CD4-positive, alpha-beta T cell treated with Interleukin-21 for 1 hour (primary cell): ENCODE results near the gene TAF4.

Source experiments
- DNase-seq: peaks from one replicate; pipeline ENCODE4 v3.0.0-alpha.2; 2020

Gene TAF4

DNA sequence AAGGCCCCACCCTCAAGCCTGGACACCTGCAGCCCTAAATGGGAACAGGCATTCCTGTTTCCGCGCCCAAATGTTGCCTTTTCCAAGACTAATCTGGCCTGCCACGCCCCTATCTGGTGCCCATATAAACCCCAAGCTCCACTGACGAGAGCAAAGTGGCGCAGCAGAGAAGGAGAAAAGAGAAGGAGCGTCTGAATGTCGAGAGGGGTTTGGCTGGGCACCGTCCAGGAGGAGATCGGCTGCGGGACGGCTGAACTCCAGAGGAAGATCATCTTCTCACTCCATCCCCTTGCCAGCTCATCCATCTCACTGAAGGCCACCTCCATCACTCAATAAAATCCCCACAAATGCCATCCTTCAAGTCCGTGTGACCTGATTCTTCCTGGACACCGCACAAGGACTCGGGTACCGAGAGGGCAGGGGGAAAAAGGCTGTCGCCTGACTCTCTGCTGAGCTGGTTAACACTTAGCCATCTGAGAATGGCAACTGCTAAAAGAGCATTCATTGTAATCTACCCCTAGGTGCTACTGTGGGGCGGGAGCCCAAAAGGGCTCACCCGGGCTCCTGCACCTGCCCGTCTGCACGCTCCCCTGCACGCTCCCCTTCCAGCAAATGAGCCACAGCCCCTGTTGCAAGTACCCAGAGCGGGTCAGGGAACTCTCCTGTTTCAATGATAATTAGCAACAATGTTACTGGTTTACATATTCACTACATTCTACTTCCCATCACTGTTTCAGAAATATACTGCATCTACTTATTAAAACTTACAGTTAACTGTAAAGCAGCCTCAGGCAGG is 23.5 kb downstream of the TAF4 start:
- DNase-seq = no peak

DNA sequence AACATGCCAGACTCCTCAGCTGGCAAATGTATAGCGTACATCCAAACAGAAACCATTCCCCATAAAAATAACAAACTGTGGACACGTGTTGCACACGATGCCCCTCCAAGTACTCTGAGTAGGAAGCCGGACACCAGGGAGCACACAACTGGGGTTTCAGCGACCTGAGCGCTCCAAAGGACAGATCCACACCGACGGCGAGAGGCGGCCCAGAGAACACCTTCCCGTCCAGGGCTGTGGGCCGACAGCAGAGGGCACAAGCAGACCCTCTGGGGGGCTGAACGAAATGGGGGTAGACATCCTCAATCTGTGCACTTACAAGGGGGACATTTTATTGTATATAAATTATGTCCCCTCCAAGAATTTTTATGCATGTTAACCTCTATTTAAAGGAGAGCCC is 24.7 kb downstream of the TAF4 start:
- no peak for DNase-seq

DNA sequence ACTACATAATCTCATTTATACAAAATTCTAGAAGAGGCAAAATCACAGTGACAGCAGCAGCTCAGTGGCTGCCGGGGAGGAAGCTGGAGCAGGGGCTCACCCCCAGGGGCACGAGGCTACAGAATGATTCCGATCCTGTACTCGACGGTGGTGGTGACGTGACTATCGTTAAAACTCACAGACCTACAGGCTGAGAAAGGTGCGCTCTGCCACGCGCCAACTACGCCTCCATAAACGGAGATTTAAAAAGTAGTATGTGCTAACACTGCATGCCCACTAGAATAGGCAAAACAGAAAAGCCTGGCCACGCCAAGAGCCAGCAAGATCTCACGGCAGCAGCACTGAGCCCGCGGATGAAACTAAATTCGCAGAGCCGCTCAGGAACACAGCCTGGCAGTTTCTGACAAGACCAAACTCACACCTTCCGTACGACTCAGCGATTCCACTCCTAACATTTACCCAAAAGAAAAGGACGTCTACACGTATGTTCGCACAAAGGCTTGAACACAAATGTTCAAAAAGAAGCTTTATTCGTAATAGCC is 25.2 kb downstream of the TAF4 start:
- no peak for DNase-seq

GRCh38 chr20:62039738-62040137 is 25.9 kb downstream of the TAF4 start:
- DNase-seq = no peak

DNA sequence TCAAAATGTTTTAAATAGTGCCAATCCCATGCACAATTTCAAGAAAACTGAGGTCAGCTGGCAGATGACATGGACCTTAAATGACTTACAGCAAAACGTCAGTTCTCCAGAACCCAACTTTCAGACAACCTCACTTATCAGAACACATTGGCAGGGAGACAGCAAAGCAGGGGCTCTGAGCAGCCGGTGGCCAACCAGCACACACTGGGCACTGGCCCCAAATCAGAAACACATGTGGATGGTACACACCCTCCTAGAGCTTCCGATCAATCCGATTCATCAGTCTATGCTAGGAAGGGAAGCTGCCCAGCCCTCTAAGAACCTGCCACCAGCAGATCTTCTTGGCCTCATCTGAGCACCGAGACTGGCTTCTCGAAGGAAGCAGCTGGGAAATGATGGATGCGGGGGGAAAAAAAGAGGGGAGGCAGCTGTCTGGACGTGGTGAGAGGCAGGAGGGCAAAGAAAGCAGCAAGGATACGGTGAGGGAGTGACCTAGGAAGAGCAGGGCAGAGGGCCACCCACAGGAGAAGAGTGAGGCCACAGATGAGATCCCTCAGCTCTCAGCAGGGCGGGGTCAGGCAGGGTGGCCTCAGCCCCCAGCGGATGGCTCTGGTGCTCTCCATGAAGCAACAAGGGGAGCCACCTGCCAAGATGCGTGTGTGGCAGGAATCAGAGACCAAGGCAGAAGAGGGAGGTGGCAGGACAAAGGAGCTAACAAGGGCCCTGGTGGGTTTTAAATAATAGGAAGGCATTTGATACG is 32.9 kb downstream of the TAF4 start:
- no peak for DNase-seq

GRCh38 chr20:62031462-62032092 is 34.1 kb downstream of the TAF4 start:
- DNase-seq = no peak

DNA sequence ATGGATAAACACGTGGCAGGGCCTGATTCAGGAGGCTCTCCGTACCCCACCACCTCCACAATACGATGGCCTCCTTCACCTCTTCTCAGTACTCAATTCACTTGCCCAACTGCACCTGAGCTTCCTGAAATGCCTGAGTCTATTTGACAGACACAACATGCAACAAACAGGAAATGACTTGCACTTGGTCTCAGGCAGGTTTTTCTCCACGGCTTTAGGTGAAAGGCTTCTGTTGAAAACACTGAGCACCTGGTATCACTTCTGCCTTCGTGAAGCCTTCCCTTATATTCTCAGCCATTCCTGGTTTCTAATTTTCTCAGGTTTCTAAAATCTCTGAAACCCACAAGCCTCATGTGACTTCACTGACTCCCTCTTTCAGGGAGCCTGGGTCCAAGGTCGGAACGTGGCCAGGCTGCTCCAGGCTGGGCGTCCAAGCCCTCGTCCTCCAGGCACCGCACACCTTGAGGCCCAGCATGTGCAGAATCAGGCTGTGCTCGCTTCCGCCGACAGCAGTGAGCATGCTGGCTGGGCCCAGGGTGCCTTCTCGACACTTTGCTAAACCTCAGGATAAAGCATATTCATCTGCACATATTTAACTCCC is 34.7 kb downstream of the TAF4 start:
- peak; percentile 35 for DNase-seq

DNA sequence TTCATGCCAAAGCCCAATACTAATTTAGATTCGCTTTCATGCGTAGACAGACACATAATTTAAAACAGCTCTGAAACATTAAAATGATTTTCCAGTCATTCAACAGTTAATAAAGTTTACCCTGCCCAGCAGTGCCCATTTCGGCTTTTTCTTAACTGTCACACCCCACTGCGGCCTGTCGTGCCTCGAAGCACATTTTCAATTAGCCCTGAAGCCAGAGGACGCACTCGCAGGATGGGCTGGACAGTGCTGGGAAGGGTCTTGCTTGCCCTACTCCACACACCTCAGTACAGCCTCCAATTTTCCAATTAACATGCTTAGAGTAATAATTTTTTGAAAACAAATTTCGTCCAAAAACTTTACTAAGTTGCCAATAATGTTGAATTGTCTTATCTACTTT is 35.3 kb downstream of the TAF4 start:
- no peak for DNase-seq

- DNase-seq = no peak
Measured at GRCh38 chr20:62029949-62030348, 35.7 kb downstream of the TAF4 start.

GRCh38 chr20:62029296-62029695 is 36.4 kb downstream of the TAF4 start:
- DNase-seq = no peak

DNA sequence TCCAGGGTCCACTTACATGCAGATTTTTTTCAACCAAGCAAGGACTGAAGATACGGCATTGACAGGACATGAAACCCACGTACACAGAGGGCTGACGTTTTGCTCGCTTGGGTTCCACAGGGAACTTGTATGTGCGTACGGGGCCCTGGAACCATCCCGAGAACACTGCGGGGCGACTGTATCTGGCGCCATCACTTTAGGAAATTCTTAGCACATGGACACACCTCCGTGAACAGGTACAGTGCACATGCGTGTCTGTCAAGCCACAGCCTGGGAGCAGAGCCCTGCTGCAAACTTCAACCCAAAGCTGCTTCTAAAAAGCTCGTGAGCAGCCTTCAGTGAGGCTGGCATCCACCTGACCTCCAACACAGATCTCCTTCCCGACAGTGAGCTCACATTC is 37.3 kb downstream of the TAF4 start:
- no peak for DNase-seq

DNA sequence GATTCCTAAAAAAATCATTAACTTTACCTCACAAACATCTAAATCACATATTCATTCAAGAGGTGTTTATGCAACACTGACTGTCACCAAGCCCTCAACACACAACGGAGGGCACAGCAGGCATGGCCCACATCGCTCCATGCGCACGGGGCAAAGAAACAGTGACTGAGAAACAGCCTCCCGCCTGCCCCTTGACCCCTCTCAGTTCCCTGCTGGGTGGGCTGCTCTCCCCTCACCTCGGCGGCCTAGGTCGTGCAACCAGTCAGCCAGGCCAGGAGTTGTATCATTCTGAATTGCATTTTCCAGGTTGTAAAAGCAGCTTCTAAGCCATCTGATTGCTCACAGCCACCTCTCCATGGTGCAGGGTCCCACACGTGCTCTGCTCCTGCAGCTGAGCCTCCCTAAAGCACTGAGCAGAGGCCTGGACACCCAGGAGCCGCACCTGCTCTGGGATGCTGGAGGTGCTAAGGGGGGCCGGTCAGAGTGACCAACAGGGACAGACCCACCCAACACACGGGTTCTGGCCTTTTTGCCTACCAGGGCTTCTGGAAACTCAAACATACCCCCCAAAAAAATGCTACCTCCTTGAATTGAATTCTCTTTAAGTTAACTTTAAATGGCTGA is 37.9 kb downstream of the TAF4 start:
- no peak for DNase-seq

GRCh38 chr20:62027116-62027515 is 38.6 kb downstream of the TAF4 start:
- no peak for DNase-seq

DNA sequence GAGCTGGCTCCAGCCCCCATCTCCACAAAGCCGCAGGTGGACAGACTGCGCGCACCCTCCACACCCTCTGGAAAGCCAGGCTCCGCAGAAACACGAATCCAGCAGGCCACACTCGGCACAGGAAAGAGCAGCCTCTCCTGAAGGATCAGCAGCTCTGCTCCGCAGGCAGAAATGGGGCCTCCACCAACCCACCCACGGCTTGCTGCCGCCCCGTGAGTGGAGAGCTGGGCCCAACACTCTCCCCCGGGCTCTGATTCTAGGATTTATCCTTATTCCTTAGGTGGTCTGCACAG is 39.2 kb downstream of the TAF4 start:
- no peak for DNase-seq

GRCh38 chr20:62025832-62026563 is 39.7 kb downstream of the TAF4 start:
- DNase-seq = no peak

DNA sequence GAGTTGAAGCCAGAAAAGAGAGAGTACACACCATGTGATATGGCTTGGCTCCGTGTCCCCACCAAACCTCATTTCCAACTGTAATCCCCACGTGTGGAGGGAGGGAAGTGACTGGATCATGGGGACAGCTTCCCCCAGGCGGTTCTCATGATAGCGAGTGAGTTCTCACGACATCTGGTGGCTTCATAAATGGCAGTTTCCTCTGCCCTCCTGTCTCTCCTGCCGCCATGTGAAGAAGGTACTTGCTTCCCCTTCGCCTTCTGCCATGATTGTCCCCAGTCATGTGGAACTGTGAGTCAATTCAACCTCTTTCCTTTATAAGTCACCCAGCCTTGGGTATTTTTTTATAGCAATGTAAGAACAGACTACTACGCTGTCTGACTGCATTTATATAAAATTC is 40.3 kb downstream of the TAF4 start:
- no peak for DNase-seq

DNA sequence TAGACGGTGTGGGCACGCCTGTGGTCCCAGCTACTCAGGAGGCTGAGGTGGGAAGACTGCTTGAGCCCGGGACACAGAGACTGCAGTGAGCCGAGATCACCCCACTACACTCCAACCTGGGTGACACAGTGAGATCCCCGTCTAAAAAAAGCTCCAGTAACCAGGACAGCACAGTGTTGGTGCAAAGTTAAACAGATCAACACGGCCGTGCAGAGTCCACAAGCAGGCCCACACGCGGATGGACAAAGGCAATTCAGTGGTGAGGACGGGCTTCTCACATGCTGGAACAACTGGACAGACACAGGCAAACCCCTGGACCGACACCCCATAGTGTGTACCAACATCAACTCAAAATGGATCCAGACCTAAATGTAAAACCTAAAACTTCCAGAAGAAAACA is 41.7 kb downstream of the TAF4 start:
- DNase-seq = no peak

GRCh38 chr20:62022575-62023139 is 43.0 kb downstream of the TAF4 start:
- no peak for DNase-seq

DNA sequence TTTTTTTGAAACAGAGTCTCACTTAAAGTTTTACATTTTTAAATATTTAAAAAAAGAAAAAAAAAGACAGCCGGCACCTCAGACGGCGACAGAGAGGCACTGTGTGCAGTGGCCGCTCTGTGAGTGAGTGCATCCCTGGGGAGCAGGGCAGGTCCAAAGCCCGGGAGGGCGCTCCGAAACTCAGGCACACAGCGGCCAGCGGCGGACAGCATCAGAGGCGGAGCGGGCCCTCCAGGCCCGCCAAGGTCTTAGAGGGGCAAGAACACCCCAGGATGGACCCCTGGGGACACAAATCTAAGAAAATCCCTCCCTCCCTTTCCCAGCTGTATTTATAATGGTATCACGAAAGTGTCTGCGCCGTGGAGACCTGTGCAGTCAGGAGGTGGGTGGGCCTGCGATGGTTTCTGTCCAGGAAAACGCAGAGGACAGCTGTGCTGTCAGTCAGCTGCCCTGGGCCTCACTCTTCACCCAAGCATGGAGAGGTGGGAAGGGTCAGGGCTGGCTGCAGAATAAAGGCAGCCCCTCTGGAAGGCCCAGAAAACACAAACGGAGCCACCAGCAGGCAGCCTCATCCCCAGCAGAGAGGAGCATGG is 43.8 kb downstream of the TAF4 start:
- no peak for DNase-seq

DNA sequence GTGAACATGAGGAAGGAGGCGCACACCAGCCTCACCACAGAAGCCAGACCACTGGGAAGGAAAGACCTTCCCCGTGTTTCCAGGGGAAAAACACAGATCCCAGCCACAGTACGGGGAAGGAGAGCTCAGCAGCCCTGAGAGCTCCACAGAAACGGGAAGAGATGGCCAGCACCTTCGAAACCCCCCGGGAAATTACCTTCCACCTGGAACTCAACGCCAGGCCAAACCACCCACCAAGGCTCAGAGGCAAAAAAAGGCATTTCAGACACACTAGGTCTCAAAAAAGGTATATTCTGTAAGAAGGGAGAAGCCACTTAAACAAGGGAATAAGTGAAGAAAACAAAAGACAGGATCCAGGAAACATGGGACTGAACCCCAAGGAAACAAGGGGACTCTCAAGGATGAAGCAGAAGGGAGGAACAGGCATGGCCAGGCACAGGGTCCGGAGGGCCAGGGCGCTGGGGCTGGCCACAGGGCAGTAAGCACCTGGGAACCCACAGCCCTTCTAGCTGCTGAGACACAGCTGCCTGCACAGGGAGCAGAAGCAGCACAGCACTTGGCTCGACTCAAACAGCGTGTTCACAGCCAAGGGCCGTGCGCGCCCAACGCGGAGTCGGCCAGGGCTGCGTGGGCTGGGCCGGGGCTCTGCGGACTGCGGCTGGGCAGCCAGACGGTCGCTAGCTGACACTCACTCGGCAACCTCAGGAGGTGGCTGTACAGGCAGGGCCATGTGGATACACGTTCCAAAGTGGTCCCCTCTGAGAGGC is 44.6 kb downstream of the TAF4 start:
- DNase-seq = no peak
